Hepatocyte (in vitro differentiated cells): ENCODE results near the gene HRAS.

Experiments used
- EZH2phosphoT487 ChIP-seq: fragments of 200-600 bp; sonication (generic); IDR thresholded peaks from one replicate; pipeline ENCODE4 v1.6.1; 2018; ENCODE audit warnings: antibody characterized with exemption, mild to moderate bottlenecking, low read depth, moderate library complexity; ENCODE audit not compliant: unreplicated experiment, severe bottlenecking
- TF ChIP-seq, protein P1 (sequence below): fragments of 200-600 bp; sonication (generic); IDR thresholded peaks from 2 replicates; pipeline ENCODE4 v1.5.1; 2016; ENCODE audit warnings: antibody characterized with exemption, mild to moderate bottlenecking; ENCODE audit not compliant: poor library complexity

DNA sequence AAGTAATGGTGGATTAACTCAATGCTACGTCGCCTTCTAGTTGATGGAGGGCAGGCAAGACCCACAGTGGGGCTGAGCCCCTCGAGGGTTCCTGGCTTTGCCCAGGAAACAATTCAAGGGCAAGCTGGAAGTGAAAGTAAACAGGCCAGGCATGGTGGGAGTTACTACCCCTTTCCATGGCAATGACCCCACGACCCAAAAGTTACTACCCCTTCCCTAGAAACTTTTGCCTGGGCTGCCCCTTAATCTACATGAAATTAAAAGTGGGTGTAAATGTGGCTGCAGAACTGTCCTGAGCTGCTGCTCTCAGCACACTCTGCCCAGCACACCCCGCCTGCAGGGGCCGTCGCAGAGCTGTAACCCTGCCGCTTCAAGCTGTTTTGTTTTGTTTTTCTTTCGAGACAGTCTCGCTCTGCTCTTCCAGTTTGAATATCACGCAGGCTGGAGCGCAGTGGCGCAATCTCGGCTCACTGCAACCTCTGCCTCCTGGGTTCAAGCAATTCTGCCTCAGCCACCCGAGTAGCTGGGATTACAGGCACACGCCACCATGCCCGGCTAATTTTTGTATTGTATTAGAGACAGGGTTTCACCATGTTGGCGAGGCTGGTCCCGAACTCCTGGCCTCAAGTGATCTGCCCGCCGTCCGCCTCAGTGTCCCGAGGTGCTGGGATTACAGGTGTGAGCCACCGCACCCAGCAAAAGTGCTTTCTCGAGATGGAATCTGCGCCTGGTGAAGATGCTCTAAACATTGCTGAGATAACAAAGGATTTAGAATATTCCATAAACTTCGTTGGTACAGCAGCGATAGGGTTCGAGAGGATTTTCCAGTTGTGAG, 22.4 kb downstream of the HRAS start:
- TF ChIP-seq, protein P1, sequence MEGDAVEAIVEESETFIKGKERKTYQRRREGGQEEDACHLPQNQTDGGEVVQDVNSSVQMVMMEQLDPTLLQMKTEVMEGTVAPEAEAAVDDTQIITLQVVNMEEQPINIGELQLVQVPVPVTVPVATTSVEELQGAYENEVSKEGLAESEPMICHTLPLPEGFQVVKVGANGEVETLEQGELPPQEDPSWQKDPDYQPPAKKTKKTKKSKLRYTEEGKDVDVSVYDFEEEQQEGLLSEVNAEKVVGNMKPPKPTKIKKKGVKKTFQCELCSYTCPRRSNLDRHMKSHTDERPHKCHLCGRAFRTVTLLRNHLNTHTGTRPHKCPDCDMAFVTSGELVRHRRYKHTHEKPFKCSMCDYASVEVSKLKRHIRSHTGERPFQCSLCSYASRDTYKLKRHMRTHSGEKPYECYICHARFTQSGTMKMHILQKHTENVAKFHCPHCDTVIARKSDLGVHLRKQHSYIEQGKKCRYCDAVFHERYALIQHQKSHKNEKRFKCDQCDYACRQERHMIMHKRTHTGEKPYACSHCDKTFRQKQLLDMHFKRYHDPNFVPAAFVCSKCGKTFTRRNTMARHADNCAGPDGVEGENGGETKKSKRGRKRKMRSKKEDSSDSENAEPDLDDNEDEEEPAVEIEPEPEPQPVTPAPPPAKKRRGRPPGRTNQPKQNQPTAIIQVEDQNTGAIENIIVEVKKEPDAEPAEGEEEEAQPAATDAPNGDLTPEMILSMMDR = no peak
- no peak for TF ChIP-seq EZH2phosphoT487
